ENCODE data around the gene ARHGAP29.

DNA sequence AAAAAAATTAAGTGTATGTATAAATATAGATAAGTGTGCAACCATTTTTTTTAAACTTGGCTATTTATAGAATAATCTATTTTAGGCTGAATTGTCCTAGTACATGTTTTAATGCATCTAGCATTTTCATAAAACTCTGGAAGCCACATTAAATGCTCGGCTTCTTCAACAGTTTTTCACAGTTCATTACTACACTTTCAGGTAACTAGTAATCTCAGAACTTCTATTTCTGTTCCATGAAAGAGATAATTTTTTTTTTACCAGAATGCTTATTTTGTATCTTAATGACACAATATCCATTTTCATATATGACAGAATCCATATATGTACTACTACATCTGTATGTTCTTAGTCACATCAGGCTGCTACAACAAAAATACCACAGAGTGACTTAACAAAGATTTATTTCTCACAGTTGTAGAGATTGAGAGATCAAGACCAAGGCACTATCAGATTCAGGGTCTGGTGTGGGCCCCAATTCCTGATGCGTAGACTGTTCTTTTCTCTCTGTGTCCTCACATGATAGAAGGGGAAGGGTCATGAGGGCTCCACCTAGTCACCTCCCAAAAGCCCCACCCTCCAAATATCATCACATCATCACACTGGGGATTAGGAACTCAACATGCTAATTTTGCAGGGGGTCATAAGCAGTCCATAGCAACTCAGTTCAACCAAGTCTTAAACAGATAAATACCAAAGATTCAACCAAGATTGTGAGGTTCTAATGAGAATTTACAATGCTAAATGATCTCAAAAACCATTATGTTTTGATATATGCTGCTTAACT is 43.1 kb downstream of the ARHGAP29 start:
- TF ChIP-seq, protein P1, sequence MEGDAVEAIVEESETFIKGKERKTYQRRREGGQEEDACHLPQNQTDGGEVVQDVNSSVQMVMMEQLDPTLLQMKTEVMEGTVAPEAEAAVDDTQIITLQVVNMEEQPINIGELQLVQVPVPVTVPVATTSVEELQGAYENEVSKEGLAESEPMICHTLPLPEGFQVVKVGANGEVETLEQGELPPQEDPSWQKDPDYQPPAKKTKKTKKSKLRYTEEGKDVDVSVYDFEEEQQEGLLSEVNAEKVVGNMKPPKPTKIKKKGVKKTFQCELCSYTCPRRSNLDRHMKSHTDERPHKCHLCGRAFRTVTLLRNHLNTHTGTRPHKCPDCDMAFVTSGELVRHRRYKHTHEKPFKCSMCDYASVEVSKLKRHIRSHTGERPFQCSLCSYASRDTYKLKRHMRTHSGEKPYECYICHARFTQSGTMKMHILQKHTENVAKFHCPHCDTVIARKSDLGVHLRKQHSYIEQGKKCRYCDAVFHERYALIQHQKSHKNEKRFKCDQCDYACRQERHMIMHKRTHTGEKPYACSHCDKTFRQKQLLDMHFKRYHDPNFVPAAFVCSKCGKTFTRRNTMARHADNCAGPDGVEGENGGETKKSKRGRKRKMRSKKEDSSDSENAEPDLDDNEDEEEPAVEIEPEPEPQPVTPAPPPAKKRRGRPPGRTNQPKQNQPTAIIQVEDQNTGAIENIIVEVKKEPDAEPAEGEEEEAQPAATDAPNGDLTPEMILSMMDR (IDR thresholded peaks at IDR 0.05): no peak
- no peak for TF ChIP-seq POLR2A (IDR thresholded peaks at IDR 0.05)
